Measurements from ENCODE around the gene CDH13.

The CDH13 gene

DNA sequence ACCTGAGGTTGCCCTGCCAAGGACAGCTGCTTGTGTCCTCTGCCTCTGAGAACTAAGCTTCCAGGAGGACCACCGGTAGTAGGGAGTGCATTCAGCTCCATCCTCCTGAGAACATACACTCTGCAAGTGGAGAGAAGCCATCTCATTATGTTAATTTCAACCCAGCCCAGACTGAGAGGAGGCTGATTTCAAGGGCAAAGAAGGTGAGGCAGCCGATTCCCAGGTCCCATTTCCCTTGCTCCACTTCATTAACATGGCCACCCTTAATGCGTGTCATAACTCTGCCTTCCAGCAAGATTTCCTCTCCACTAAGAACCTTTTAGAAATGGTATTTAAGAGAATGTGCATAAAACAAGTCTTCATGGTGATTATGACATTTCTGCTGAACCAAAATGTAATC lies 72.5 kb downstream of the CDH13 start:
- DNase-seq (ENCODE audit: low spot score) = no peak

- DNase-seq (ENCODE audit: low spot score) = peak; percentile 56
Observed at GRCh38 chr16:82699711-82700495, 73.1 kb downstream of the CDH13 start.

- DNase-seq (ENCODE audit: low spot score) = no peak
Observed at GRCh38 chr16:82700541-82701235, 73.9 kb downstream of the CDH13 start.

- no peak for DNase-seq (ENCODE audit: low spot score)
Observed at GRCh38 chr16:82701442-82701955, 74.7 kb downstream of the CDH13 start.

- DNase-seq (ENCODE audit: low spot score) = no peak
Observed at GRCh38 chr16:82703161-82703560, 76.4 kb downstream of the CDH13 start.

GRCh38 chr16:82703871-82704768 lies 77.4 kb downstream of the CDH13 start:
- DNase-seq (ENCODE audit: low spot score) = no peak

DNA sequence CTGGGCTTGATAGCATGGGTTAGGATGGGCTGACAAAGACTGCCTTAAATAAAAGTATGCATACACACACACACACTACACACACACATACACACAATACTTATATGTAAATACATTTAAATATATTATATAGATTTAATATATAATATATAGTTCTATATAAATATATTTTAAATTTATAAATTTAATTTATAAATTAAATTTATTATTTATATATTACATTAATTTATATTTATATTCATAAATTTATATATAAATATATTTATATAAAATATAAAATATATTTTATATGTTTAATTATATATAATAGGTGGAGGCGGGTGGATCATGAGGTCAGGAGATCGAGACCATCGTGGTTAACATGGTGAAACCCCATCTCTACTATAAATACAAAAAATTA lies 83.2 kb downstream of the CDH13 start:
- no peak for DNase-seq (ENCODE audit: low spot score)

GRCh38 chr16:82713778-82714177 lies 87.0 kb downstream of the CDH13 start:
- no peak for DNase-seq (ENCODE audit: low spot score)

- DNase-seq (ENCODE audit: low spot score) = no peak
Observed at GRCh38 chr16:82715160-82715559, 88.4 kb downstream of the CDH13 start.

- no peak for DNase-seq (ENCODE audit: low spot score)
Observed at GRCh38 chr16:82715833-82716232, 89.1 kb downstream of the CDH13 start.

- DNase-seq (ENCODE audit: low spot score) = no peak
Observed at GRCh38 chr16:82716361-82716855, 89.6 kb downstream of the CDH13 start.

DNA sequence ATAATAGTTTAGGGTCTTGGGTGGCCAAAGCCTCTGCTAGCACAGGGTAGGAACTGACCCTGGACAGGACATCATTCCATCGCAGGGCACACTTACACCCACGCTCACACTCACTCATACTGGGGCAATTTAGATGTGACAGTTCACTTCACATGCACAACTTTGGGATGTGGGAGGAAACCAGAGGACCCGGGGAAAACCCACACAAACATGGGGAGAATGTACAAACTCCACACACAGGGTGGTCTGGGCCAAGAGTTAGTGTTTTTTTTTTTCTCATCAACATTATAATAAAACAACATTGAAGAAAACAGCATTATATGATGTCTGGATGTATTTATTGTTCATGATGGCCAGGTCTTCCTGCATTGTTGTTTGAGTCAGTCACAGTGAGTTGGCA lies 93.6 kb downstream of the CDH13 start:
- DNase-seq (ENCODE audit: low spot score) = no peak

DNA sequence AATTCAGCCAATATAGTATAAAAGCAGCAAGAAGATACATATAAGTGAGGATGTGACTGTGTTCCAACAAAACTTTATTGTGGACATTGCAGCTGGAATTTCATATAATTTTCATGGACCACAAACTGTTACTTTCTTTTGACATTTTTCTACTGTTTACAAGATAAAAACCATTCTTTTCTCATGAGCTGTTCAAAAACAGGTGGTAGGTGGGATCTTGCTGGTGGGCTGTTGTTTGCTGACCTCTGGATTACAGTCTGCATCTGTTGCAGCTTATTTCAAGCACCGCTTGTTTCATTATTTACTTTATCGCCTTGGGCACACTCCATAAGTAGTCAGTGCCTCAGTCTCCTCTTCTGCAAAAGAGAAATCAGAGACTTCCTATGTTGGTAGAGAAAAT lies 99.5 kb downstream of the CDH13 start:
- DNase-seq (ENCODE audit: low spot score) = no peak

GRCh38 chr16:82728901-82729300 lies 102.1 kb downstream of the CDH13 start:
- no peak for DNase-seq (ENCODE audit: low spot score)

GRCh38 chr16:82730901-82731300 lies 104.1 kb downstream of the CDH13 start:
- DNase-seq (ENCODE audit: low spot score) = no peak

DNA sequence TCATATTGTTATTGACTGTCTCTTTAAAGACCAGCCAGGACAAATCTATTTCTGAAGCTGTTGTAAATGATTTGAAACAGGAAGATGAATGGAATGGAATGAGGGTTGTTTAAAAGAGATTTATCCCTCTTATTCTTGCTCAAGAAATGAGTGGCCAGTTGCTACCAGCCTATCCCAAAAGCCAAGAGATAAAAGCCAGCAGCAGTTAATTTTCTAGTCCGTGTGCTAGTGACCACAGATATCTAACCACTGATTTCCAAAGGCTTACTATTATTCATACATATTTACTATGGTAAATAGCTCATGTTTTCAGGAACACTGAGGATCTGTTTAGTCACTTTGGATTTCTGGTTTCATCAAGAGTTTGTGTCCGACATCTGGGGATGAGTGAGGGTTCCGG lies 105.7 kb downstream of the CDH13 start:
- no peak for DNase-seq (ENCODE audit: low spot score)

DNA sequence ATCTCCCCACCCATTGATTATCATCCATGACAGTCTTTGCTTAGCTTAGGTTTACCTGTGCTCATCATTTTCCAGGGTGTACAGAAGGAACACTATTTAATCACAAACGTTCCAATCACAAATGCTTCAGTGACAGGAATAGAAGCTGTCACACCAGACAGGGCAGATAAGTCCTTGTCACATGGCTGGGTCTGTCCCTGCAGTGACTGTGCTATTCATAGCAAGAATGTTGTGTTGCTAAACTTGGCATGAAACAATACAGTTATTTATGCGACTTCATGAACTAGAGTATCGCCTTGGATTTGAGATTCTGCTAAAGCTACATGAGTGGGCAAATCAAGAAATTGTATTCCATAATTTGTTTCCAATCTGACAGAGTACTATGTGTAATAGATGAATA lies 108.4 kb downstream of the CDH13 start:
- DNase-seq (ENCODE audit: low spot score) = no peak

DNA sequence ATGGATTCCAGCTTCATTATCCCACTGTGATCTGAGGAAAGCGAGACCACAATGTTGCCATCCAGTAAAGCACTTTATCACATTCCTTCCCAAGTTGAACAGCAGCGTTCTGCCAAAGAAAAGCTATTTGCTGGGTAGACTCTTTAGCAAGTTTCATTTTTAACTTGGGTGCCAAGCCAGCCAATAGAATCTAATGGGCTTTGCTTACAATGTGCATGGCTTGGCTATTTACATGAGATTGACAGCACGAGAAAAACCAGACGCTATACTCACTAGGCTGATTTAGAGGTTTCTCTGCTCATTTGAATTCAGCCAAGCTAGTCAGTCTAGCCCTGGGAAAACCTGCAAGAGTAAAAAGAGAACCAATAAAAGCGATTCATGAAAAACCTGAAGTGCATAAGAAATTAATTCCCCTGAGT lies 108.9 kb downstream of the CDH13 start:
- DNase-seq (ENCODE audit: low spot score) = no peak

GRCh38 chr16:82736224-82736623 lies 109.5 kb downstream of the CDH13 start:
- no peak for DNase-seq (ENCODE audit: low spot score)

- no peak for DNase-seq (ENCODE audit: low spot score)
Observed at GRCh38 chr16:82738699-82739098, 111.9 kb downstream of the CDH13 start.

GRCh38 chr16:82741073-82741615 lies 114.4 kb downstream of the CDH13 start:
- DNase-seq (ENCODE audit: low spot score) = no peak

- DNase-seq (ENCODE audit: low spot score) = no peak
Observed at GRCh38 chr16:82744958-82745357, 118.2 kb downstream of the CDH13 start.

All from putamen (tissue), 1 donor.